ENCODE data around the gene PLXND1.

Gene PLXND1

GRCh38 chr3:129543999-129544398 lies 62.5 kb downstream of the PLXND1 start:
- no peak for FAIRE-seq

GRCh38 chr3:129543156-129543790 lies 63.2 kb downstream of the PLXND1 start, which contains the start of gene H1-8:
H1-8 (plus strand) TSS chr3:129543175; CDS start chr3:129543219, 44 bp downstream.
- no peak for FAIRE-seq

GRCh38 chr3:129542747-129543146 lies 63.7 kb downstream of the PLXND1 start:
- FAIRE-seq, result no peak

- no peak for FAIRE-seq
These were observed 65.5 kb downstream of the PLXND1 start for GRCh38 chr3:129540776-129541516.

GRCh38 chr3:129539206-129539605 lies 67.3 kb downstream of the PLXND1 start:
- FAIRE-seq, result no peak

GRCh38 chr3:129536804-129537203 lies 69.7 kb downstream of the PLXND1 start:
- FAIRE-seq, result no peak

- no peak for FAIRE-seq
These were observed 70.2 kb downstream of the PLXND1 start for GRCh38 chr3:129536374-129536667.

- no peak for FAIRE-seq
These were observed 71.4 kb downstream of the PLXND1 start for GRCh38 chr3:129535075-129535474.

- no peak for FAIRE-seq
These were observed 71.9 kb downstream of the PLXND1 start for GRCh38 chr3:129534428-129535027.

- FAIRE-seq, result no peak
These were observed 73.1 kb downstream of the PLXND1 start for GRCh38 chr3:129533406-129533805.

GRCh38 chr3:129532261-129532660 lies 74.2 kb downstream of the PLXND1 start:
- FAIRE-seq, result no peak

GRCh38 chr3:129531699-129532098 lies 74.8 kb downstream of the PLXND1 start:
- FAIRE-seq, result no peak

GRCh38 chr3:129530821-129531220 lies 75.7 kb downstream of the PLXND1 start:
- FAIRE-seq, result no peak

- FAIRE-seq, result no peak
These were observed 76.2 kb downstream of the PLXND1 start for GRCh38 chr3:129530251-129530791.

GRCh38 chr3:129529436-129530210 lies 76.9 kb downstream of the PLXND1 start:
- no peak for FAIRE-seq

GRCh38 chr3:129528589-129529100 lies 77.8 kb downstream of the PLXND1 start, which contains the start of gene RHO:
RHO (plus strand) TSS chr3:129528639; CDS start chr3:129528734, 95 bp downstream.
- FAIRE-seq, result no peak

- FAIRE-seq, result no peak
These were observed 79.2 kb downstream of the PLXND1 start for GRCh38 chr3:129527262-129527661.

- no peak for FAIRE-seq
These were observed 80.2 kb downstream of the PLXND1 start for GRCh38 chr3:129526121-129526900.

- no peak for FAIRE-seq
These were observed 81.0 kb downstream of the PLXND1 start for GRCh38 chr3:129525341-129525968.

- no peak for FAIRE-seq
These were observed 82.4 kb downstream of the PLXND1 start for GRCh38 chr3:129524081-129524480.

- no peak for FAIRE-seq
These were observed 83.5 kb downstream of the PLXND1 start for GRCh38 chr3:129522953-129523352.

Data from islet of Langerhans (tissue), 1 donor.